Fibroblast of skin of abdomen (primary cell): Measurements from ENCODE around the gene NINJ1.
A peak's percentile ranks its signal among the peaks of the same experiment; 100 is the strongest.

Experiments used
- DNase-seq: peaks from one replicate; pipeline ENCODE4 v3.0.0-alpha.2; 2013

NINJ1 gene

DNA sequence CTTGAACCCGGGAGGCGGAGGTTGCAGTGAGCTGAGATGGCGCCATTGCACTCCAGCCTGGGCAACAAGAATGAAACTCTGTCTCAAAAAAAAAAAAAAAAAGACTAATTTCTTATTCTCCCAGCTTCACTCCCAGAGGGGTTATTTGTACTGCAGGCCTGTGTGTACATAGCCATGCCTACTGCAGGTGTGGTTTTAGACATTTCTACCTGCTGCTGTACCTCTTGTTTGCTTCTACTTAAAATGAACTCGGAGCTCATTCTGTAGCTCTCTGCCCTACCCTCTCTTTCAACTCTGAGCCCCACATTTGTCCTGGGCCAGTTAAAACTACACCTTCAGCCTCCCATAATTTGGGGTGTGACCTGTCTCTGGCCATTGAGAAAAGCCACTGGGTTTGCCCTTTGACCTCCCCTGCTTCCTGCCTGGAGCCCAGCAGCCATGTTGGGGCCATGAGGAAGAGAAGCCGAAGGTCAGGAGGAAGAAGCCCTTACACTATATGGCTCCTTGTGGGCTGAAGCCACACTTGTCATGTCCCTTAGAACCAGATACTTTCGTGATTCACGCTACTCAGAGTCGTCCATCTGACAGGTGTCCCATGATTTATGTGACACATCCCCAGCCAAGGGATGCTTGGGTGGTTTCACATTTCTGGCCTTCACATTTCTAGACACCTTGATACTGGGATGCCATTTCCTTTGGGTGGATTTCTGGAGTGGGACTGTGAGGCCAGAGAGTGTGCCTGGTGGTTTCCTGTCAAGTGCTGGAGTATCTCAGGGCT is 47.4 kb downstream of the NINJ1 start:
- no peak for DNase-seq

DNA sequence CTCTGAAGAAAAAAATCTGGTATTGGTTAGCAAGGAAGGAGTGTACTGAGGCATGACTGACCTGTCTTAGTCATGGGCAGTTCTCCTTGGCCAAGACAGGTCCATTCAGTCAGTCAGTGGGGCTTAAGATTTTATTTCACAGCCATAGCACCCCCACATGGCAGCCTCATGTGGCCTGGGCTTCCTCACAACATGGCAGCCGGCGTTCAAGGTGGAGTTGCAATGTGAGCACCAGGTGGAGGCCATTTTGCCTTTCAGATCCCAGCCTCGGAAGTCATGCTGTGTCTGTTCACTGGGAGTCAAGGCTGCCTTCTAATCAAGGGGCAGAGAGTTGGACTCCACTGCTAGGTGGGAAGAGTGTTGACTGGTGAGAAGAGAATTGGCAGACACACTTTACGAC is 48.4 kb downstream of the NINJ1 start:
- no peak for DNase-seq

DNA sequence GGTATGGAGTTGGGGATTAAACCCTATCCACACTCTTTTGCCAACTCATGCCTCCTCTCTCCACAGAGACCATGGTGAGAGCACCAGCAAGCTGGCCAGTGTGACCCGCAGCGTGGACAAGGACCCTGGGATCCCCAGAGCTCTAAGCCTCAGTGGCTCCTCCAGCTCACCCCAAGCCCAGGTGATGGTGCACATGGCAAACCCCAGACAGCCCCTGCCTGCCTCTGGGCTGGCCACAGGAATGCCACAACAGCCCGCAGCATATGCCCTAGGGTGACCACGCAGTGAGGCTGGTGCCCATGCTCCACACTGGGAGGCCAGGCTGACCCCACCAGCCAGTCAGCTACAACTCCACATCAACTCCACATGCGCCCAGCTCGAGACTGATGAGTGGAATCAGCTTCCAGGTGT is 49.6 kb downstream of the NINJ1 start:
- DNase-seq = no peak

DNA sequence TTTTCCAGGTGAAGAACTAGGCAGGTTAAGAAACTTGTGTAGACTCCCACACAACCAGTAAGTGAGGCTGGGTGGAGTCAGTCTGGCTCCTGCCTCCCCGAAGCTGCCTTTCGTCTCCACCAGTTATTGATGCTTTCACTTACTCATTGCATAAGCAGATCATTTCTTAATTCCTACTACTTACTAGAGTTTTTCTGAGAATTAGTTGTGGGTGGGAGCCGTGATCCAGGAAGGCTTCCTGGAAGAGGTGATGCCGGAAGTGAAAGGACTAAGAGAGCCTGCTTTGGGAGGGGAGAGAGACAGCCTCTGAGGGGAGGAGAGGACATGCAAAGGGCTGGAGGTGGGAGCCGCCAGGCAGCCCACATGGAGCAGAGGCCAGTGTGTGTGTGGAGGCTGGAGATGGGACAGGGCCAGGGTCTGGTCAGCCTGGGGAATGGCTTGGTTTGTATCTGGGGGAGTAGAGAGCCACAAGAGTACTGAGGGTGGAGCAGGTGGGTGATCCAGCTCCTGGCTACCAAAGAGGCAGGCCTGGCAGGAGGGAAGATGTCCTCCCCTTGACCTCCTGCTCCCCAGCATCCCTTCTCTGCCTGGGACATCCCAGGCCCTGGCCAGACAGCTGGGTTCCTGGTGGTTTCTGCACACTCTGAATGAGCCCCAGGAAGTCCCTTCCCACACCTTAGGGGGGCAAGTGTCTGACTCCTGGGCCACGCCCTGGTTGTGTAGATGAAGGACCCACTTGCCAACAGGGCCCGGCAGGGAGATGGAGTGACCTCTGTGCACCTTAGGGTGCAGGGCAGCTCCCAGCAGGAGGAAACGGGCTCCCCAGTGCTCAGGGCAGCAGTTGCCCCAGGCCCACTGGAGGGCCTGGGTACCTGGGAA is 50.2 kb downstream of the NINJ1 start:
- no peak for DNase-seq

DNA sequence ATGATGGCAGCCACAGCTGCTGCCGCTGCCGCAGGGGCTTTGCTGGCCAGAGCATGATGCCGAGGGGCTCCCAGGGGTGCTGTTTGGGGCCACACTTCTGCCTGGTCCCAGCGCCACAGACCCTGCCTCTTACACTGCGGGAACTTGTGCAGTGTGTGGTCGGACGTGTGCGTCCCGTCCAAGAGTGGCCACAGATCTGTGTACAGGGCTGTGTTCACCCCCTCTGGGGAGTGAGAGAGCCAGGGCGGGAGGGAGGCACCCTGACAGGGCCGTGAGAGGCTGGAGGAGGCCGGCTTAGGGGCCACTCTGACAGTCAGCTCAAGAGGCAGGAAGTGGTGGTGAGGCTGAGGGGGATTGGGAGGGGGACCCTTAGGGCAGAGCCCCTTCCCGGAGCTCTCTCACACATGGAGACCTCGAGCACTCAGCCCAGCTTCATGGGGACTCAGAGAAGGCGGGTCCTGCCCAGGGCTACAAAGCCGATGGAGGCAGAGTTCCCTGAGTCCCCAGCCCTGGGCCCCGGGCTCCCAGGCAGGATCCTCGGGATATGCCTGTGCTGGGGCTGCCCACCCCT is 51.1 kb downstream of the NINJ1 start:
- DNase-seq = no peak

DNA sequence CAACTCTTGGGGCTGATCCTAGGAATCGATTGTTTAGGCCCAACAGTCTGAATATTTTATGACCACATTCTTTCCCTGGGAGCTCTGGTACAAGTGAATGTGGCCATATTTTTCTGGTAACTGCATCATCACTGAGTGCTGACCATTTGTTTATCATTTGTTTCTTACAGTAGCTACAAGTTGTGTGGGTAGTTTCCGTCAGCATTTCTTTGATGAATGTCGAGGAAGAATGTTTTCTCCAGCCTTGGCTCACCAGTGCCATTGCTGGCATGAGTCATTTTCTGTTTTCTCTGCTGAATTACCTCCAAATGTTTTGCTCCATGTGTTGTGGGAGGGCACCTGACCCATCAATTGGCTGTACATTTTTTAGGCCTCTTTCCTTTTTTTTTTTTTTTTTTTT is 52.1 kb downstream of the NINJ1 start:
- peak; percentile 50 for DNase-seq

DNA sequence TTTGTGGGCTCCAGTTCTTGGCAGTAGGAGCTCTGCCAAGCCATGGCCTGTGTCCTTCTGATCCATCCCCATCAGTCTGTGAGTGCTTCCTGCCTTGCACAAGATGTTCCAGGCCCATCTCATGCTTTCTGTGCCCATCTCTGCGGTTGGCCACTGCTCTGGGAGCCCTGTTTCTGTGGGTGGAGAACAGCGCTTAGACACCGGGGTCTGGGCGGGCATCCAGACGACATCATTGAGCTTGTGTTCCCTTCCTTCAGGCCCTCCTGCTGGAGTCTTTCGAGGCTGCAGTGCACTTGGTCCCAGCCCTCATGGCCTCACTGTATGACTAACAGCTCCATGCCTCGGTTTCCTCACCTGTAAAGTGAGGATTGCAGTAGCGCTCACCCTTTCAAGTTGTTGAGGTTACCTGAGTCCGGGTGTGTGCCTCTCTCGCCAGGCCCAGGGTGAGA is 52.9 kb downstream of the NINJ1 start:
- DNase-seq = no peak

DNA sequence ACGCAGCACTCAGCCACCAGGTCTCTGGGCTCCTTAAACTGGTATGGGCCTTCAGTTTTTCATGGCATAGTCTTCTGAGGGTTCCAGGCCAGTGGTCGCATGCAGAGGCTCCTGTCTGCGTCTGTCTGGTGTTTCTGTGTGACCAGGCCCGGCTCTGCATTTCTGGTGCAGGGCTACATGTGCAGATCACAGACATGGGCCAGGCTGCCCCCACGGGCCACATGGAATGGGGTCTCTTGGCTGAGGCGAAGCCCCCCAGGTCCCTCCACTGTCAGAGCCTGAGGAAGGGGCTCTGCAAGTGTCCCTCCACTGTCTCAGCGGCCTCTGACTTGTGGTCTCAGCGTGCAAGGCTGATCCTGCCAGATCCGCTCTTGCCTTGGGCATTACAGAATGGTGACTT is 53.6 kb downstream of the NINJ1 start:
- DNase-seq = no peak

DNA sequence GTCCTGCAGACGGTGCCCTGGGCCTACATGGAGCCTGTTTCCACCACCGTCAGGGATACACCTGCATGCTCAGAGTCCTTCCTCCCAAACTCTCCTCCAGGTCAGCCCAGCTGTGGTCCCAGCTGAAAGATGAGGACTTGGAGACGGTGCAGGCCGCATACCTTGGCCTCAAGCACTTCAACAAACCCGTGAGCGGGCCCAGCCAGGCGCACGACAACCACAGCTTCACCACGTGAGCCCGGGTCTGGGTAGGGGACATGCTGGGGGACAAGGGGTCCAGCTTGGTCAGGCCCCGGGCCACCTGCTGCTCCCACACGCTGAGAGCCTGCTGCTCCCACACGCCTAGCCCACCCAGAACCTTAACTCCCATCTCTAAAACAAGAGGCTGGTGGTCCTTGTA is 54.7 kb downstream of the NINJ1 start:
- no peak for DNase-seq

DNA sequence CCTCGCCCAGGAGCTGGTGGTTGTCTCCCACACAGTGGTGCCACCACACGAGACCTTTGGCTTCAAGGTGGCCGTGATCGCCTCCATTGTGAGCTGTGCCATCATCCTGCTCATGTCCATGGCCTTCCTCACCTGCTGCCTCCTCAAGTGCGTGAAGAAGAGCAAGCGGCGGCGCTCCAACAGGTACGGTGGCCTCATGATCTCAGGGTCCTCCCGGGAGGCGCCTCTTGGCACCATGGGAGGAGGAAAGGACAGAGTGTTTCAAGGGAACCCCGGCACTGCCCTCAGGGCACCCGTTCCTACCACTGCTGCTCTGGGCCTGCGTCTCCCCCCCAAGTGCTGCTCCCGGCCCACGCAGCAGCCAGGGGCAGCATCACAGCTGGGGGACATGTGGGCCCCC is 56.2 kb downstream of the NINJ1 start:
- no peak for DNase-seq

DNA sequence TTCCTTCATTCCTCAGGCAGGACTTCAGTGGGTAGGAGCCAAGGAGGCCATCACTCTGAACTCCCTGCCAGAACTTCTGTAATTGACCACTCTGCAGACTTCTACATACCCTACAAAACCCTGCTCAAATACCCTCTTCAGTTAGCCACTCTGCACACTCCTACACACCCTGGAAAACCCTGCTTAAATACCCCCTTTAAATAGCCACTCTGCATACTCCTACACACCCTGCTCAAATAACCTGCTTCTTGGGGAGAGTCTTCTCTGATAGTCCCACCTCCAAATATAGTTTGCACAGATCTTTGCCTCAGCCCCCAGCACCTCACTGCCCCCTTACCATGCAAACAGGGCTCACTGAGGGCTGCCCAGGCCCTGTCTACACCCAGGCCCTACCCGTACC is 56.7 kb downstream of the NINJ1 start:
- no peak for DNase-seq

DNA sequence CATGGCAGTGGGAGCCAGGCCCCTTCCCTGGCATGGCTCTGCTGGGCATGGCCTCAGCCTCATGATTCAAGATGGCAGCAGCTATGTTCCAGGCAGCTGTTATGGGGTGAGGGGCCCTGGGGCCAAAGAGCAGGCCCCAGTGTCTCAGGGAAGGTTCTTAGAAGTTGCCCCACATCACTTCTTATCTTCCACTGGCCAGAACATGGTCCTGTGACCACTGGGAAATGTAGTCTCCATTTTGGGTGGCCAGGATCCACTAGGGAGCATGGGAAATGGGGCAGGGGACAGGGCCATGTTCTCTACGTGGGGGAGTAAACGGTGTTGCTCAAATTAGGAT is 57.3 kb downstream of the NINJ1 start:
- no peak for DNase-seq

DNA sequence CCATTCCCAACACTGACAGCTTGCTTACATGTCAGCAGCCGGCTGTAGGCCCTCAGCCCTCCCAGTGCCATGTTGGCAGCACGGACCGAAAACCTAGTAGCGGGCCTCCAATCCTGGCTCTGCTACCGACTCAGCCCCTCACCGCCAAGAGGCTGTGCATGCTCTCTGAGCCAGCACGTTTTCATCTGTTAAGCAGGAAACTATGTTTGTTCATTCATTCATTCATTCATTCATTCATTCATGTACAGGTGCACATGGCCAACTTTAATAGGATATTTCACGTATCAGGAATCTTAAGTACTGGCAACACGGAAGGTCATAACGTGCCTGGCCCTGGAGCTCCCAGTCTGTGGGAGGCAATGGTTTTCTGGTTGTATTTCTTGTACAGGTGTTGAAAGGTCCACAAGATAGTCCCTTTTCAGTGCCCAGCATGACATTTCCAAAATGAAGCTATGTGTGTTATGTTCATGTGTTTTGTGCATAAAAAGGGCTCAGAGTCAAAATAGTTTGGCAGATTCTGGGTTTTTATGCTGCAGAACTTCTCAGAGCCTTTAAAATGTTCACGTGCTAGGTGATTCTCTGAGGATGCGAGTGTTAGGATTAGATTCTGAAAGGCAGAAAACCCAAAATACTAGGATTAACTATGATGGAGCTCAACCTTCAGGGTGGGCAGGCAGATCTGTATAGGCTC is 57.8 kb downstream of the NINJ1 start:
- DNase-seq = no peak

DNA sequence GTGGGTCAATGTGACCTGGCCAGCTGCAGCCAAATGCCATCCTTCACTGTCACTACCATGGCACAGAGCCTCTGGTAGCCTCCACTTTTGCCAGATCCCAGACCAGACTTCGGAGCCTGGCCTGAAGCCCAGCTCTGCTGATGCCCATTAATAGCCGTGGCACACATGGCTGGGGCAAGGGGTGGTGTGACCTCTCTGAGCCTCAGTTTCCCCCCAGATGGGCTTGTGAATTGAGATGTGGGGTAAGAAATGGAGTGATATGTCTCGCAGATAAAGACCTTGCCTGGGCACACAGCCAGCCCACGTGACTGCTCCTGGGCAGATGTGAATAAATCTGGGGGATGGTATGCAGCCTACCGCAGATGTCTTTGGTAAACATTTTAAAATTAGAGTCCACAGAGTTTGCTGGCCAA is 61.7 kb downstream of the NINJ1 start:
- DNase-seq = peak; percentile 44
